Peyer's patch (tissue), 4 donors: ENCODE measurements around the gene TMEM63B.

Experiments
- CTCF ChIP-seq, 6 experiments: fragments of 450-650 bp in 4 of 6; fragments of 200-600 bp in 2 of 6; sonication (generic) in 1 of 6; IDR thresholded peaks; one replicate each; pipeline ENCODE4 v1.5.1; 2017 to 2019; ENCODE audit warnings: antibody characterized with exemption in 6 of 6, mild to moderate bottlenecking in 3 of 6, moderate library complexity in 1 of 6
- POLR2A ChIP-seq, 2 donors: fragments of 450-650 bp; IDR thresholded peaks; one replicate each; pipeline ENCODE4 v1.5.1; 2017; ENCODE audit warnings: antibody characterized with exemption in 2 of 2, mild to moderate bottlenecking in 2 of 2, moderate library complexity in 2 of 2

- no peak for TF ChIP-seq CTCF (IDR thresholded peaks at IDR 0.05)
- no peak for TF ChIP-seq POLR2A (IDR thresholded peaks at IDR 0.05)
Measured at GRCh38 chr6:44107017-44107416, 20.3 kb upstream of the TMEM63B start.
